ENCODE results near the gene ADAD2. TPM values are rescaled to one million over a fixed set of nuclear protein-coding genes. Genes with fewer than 3 reads are reported as not detected.

The ADAD2 gene
- total and polyA plus RNA-seq, 2 donors (not counting 1 experiment from before 2014, with no cell fraction given), result 0.06 TPM; not detected in 1

DNA sequence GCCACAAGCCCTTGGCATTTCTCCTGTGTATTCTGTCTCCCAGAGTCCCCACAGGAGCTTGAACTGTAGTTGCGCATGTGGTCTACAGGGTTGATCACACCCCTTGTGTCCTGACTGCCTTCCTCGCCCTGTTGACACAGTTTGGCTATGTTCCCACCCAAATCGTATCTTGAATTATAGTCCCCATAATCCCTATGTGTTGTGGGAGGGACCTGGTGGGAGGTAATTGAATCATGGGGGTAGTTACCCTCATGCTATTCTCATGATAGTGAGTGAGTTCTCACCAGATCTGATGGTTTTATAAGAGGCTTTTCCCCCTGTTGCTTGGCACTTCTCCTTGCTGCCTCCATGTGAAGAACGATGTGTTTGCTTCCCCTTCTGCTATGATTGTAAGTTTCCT is 21.2 kb downstream of the ADAD2 start:
- Histone ChIP-seq H3K36me3 (replicated peaks in 1 of 2; ENCODE audit: control extremely low read depth in 1 of 2, control insufficient read depth in 1 of 2, extremely low read depth in 1 of 2, insufficient read depth in 2 of 2, low read length in 1 of 2) (no peaks in the 10 kb centered on the region), H3K9ac (ENCODE audit: low read length) (no peak overlapping the region), H3K27ac (ENCODE audit: low read length in 2 of 2) (no peak overlapping the region), H3K27me3 (replicated peaks in 1 of 4; ENCODE audit: control extremely low read depth in 1 of 4, control insufficient read depth in 3 of 4, insufficient read depth in 4 of 4, low read length in 3 of 4) (no peaks in the 10 kb centered on the region), H4K20me1 (ENCODE audit: control insufficient read depth, insufficient read depth, low read length, poor library complexity, severe bottlenecking) (no peaks in the 10 kb centered on the region), H3K79me2 (ENCODE audit: control insufficient read depth, insufficient read depth, low read length) (no peaks in the 10 kb centered on the region), H3K9me3 (ENCODE audit: control extremely low read depth in 1 of 3, control insufficient read depth in 2 of 3, insufficient read depth in 1 of 3, low read length in 2 of 3) (peaks cover 0 to 3% (median 0%) of the 10 kb centered on the region in 3 donors), H3K4me2 (replicated peaks; ENCODE audit: low read depth, low read length, poor library complexity, severe bottlenecking) (no peak overlapping the region), H3K4me3 (ENCODE audit: control extremely low read depth in 1 of 5, extremely low read depth in 1 of 5, insufficient read depth in 1 of 5, low read depth in 2 of 5, low read length in 4 of 5) (no peak overlapping the region), H2AFZ (ENCODE audit: insufficient read depth, low read depth, low read length, poor library complexity, severe bottlenecking) (no peak overlapping the region), H3K4me1 (ENCODE audit: control insufficient read depth in 2 of 2, insufficient read depth in 2 of 2, low read length in 2 of 2) (no peaks in the 10 kb centered on the region)
- TF ChIP-seq, protein P1, sequence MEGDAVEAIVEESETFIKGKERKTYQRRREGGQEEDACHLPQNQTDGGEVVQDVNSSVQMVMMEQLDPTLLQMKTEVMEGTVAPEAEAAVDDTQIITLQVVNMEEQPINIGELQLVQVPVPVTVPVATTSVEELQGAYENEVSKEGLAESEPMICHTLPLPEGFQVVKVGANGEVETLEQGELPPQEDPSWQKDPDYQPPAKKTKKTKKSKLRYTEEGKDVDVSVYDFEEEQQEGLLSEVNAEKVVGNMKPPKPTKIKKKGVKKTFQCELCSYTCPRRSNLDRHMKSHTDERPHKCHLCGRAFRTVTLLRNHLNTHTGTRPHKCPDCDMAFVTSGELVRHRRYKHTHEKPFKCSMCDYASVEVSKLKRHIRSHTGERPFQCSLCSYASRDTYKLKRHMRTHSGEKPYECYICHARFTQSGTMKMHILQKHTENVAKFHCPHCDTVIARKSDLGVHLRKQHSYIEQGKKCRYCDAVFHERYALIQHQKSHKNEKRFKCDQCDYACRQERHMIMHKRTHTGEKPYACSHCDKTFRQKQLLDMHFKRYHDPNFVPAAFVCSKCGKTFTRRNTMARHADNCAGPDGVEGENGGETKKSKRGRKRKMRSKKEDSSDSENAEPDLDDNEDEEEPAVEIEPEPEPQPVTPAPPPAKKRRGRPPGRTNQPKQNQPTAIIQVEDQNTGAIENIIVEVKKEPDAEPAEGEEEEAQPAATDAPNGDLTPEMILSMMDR (IDR thresholded peaks at IDR 0.05), result no peak
- no peak for TF ChIP-seq EZH2 (IDR thresholded peaks at IDR 0.05; ENCODE audit: borderline replicate concordance, insufficient read depth, low read depth, low read length, poor library complexity, severe bottlenecking)
- Mint-ChIP-seq H3K4me1 (no peaks in the 10 kb centered on the region), H3K27me3 (peaks cover 8% of the 10 kb centered on the region), H3K27ac (no peak overlapping the region), H3K9me3 (ENCODE audit: insufficient read depth) (no peaks in the 10 kb centered on the region), H3K4me3 (no peak overlapping the region)
- intact Hi-C loops (cut with micrococcal nuclease), result no loop called here
- ChIA-PET POLR2A (no interaction called here), CTCF (no interaction called here)
- no peak for ATAC-seq (ENCODE audit: low read depth)
- no peak for DNase-seq
- 83% methylated on average over 1 of the region's 4 CpGs for WGBS (ENCODE audit: insufficient coverage)

DNA sequence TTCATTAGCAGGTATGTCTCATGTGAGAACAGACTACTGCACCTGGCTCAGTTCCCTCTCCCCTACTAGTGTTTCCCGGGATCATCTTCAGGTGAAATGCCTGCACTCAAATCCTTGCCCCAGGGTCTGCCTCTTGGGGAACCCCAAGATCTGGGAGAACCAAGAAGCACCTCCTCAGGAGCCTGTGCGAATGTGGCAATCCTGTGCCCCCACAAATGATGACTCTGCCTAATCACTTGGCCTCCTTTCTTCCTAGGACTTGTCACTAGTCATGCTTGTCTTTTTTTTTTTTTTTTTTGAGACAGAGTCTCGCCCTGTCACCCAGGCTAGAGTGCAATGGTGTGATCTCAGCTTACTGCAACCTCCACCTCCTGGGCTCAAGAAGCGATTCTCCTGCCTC is 21.7 kb downstream of the ADAD2 start:
- H3K27me3 ChIP-seq (replicated peaks in 1 of 4; ENCODE audit: control extremely low read depth in 1 of 4, control insufficient read depth in 3 of 4, insufficient read depth in 4 of 4, low read length in 3 of 4), result no peaks in the 10 kb centered on the region
- TF ChIP-seq, protein P1 (IDR thresholded peaks at IDR 0.05), result no peak
- no peak overlapping the region for H3K4me3 Mint-ChIP-seq
- no peak overlapping the region for H2AFZ ChIP-seq (ENCODE audit: insufficient read depth, low read depth, low read length, poor library complexity, severe bottlenecking)
- H3K27ac Mint-ChIP-seq, result no peak overlapping the region
- no peaks in the 10 kb centered on the region for H3K4me1 Mint-ChIP-seq
- POLR2A ChIA-PET, result no interaction called here
- no peaks in the 10 kb centered on the region for H4K20me1 ChIP-seq (ENCODE audit: control insufficient read depth, insufficient read depth, low read length, poor library complexity, severe bottlenecking)
- no peak overlapping the region for H3K27ac ChIP-seq (ENCODE audit: low read length in 2 of 2)
- no peak overlapping the region for H3K4me3 ChIP-seq (ENCODE audit: control extremely low read depth in 1 of 5, extremely low read depth in 1 of 5, insufficient read depth in 1 of 5, low read depth in 2 of 5, low read length in 4 of 5)
- no peak for ATAC-seq (ENCODE audit: low read depth)
- H3K4me1 ChIP-seq (ENCODE audit: control insufficient read depth in 2 of 2, insufficient read depth in 2 of 2, low read length in 2 of 2), result no peaks in the 10 kb centered on the region
- H3K9me3 ChIP-seq (ENCODE audit: control extremely low read depth in 1 of 3, control insufficient read depth in 2 of 3, insufficient read depth in 1 of 3, low read length in 2 of 3), result peaks cover 0 to 3% (median 0%) of the 10 kb centered on the region in 3 donors
- no peak overlapping the region for H3K4me2 ChIP-seq (replicated peaks; ENCODE audit: low read depth, low read length, poor library complexity, severe bottlenecking)
- no peaks in the 10 kb centered on the region for H3K79me2 ChIP-seq (ENCODE audit: control insufficient read depth, insufficient read depth, low read length)
- no peaks in the 10 kb centered on the region for H3K9me3 Mint-ChIP-seq (ENCODE audit: insufficient read depth)
- H3K36me3 ChIP-seq (replicated peaks in 1 of 2; ENCODE audit: control extremely low read depth in 1 of 2, control insufficient read depth in 1 of 2, extremely low read depth in 1 of 2, insufficient read depth in 2 of 2, low read length in 1 of 2), result no peaks in the 10 kb centered on the region
- no peak overlapping the region for H3K9ac ChIP-seq (ENCODE audit: low read length)
- H3K27me3 Mint-ChIP-seq, result peaks cover 10% of the 10 kb centered on the region
- 93% methylated on average over 3 of the region's 4 CpGs for WGBS (ENCODE audit: insufficient coverage)
- intact Hi-C loops (cut with micrococcal nuclease), result no loop called here
- CTCF ChIA-PET, result no interaction called here
- no peak for DNase-seq
